NAMALWA (cell line): ENCODE results near the gene DLL4.

Experiments used
- DNase-seq: peaks from one replicate; pipeline ENCODE4 v3.0.0-alpha.2; 2015; ENCODE audit warnings: low spot score

Gene DLL4

GRCh38 chr15:40928821-40929659 is at the start of gene DLL4:
DLL4 (plus strand) TSS chr15:40929340; CDS start chr15:40929669, 329 bp downstream.
- peak; percentile 58 for DNase-seq

GRCh38 chr15:40879609-40880008 is 49.5 kb upstream of the DLL4 start:
- DNase-seq = no peak

DNA sequence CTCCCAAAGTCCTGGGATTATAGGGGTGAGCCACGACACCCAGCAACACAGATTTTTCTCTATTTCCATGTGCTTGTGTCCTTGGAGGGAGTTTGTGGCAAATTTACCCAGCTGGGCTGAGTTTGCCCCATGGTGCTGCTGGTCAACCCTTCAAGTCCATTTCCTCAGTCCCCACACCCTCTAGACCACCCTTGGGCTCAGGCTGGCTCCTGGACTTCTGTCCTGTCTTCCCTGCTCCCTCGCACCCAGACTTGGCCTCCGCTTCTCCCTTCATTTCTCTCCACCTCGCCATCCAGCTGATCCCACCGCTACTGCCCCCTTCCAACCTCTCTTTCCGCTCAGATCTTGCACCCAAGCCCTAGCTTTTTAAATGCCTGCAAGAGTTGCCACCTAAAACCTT is 47.8 kb upstream of the DLL4 start:
- no peak for DNase-seq

GRCh38 chr15:40886586-40886985 is 42.6 kb upstream of the DLL4 start:
- no peak for DNase-seq

DNA sequence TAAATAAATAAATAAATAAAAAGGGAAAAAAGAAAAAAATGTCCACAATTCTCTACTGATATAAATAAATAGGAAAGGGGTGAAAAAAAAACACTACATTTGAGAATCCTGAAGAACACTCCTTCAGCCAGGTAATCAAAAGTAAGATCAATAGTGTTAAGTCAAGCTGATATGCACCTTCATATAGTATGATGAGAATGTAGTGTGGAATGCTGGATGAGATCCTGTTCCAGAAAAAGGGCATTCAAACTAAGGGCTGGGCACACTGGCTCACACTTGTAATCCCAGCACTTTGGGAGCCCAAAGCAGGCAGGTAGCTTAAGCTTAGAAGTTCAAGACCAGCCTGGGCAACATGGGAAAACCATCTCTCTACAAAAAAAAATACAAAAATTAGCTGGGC is 40.0 kb upstream of the DLL4 start:
- DNase-seq = no peak

DNA sequence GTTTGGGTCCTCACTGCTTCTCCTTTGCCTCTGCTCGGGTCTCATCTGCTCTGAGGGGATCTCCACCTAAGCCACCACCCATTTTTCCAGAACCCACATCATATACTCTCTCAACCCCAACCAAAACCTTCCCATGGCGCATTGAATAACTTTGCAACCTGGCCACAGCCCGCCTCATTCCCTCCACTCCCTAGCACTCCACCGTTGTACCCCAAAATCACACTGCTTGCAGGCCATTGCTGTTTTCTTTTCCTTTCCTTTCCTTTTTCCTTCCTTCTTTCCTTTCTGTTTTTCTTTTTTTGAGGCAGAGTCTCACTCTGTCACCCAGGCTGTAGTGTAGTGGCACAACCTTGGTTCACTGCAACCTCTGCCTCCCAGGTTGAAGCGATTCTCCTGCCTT is 38.0 kb upstream of the DLL4 start:
- no peak for DNase-seq

DNA sequence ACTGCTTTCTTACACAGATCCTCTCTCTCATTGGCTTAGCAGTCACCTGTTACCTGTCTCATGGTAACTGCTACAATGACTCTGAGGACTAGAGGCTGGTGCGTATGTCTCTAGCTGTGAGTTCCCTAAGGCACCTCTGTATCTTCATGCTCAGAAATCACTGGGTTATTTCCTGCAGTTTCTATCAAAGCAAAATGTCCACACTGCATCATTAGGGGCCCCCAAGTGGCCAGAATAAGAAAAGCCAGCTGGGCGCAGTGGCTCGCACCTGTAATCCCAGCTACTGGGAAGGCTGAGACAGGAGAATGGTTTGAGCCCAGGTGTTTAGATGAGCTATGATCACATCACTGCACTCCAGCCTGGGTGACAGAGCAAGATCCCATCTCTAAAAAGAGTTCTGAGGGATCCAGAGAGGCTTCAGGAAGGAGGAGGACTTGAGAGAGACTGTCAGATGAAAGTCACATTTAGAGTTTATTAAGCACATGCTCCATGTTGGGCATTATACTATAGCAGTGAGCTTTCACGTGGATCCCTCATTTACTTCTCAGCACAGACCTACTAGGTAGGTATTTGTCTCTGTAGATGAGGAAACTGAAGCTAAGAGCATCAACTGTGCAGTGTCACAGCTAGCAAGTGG is 37.2 kb upstream of the DLL4 start:
- DNase-seq = peak; percentile 78

GRCh38 chr15:40892447-40893012 is 36.6 kb upstream of the DLL4 start:
- no peak for DNase-seq

DNA sequence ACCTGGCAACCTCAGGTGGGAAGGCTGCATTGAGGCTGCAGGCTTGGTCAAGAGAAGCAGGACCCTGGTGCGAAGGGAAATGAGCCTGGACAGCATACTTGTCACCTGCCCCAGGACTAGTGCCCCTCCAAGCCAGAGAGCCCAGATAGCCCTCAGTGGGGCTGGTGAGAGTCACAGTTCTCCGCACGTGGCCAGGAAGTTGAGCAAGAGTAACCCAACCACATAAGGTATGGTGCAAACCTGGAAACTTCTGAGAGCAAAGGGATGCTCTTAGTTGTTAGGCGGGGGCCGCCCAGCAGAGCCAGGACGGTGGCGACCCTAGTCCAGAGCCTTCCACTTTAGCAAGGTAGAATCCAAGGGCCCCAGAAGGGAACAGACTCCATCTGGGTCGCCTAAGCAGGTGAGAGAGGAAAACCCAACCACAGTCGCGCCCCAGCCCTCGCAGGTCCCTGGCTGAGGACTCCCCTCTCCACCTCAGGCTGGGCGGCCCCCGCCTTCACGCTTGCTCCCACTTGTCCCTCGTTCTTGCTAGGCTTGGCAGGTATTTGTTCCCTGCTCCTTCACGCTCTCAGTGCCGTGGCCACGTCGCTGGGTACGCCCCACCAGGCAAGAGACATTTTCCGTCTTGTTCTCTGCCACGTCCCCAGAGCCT is 36.0 kb upstream of the DLL4 start:
- no peak for DNase-seq

DNA sequence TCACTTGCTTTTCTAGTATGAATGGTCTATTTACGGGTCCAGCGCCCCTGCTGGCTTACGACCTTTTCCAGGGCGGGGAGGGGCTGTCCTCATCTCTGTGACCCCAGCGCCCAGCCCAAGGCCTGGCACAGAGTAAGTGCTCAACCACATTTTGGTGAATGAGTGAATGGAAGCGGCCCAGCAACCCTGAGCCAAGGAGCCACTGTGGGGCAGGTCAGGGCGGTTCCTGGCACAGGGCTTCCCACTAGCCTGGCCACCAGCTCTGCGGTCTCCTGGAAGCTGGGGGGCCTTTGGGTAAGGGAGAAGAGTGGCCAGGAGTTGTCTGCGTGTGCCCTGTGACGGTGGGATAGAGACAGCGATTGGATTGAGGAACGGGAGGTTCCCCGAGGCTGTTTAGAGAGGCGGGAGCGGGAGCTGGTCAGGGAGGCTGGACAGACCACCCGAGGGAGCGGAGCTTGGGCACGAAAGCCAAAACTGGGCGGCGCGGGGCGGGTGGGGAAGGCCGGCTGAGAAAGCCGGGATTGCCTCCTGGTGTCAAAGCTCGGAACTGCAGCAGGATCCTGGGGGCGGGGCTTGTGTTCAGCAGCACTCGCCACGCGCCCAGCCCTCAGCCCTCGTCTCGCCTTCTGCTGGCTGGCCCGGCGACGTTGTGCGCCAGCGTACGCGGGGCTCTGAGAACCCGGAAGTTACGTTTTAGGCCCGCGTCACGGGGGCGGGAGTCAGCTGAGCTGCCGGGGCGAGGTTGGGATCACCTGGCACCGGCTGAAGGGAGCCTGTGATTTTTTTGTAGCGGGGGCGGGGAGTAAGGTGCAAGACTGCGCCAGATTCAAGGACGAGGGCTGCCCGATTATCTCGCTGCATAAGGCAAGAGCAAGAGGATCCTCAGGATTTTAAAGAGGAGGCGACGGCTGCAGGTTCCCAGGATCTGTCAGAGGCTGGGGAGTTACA is 35.1 kb upstream of the DLL4 start, which contains the start of gene VPS18:
Gene VPS18 (plus strand): TSS at position 718 of the 948 bp plus-strand sequence. CDS start 319 bp downstream, outside the sequence.
- peak; percentile 97 for DNase-seq

DNA sequence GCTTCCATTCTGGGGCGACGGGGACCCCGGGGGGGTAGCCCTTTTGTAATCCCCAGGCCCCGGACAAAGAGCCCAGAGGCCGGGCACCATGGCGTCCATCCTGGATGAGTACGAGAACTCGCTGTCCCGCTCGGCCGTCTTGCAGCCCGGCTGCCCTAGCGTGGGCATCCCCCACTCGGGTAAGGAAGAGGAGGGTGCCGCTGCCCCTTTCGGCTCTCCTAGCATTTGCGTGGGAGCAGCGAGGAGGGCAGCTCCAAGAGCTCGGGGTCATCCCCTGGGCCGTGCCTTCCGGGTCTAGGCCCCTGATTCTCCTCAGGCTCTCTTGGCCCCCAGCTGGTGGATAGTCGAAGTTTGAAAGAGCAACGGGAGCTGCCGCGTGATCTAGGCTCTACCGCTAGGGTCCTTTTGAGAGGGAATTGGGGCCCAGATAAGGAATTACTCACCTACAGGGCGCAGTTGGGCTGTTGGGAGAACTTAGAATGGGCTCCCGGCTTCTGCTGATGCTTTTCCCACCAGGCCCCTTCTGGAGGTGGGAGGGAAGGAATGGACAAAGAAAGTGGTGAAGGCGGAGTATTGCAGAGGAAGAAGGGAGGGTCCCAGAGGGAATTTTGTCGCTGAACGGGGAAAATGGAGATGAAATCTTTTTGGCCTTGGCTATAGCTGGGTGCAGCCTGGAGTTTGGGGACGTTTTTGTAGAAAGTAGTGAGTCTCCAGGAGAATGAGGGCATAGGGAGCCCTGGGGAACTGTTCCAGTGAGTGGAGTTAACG is 34.3 kb upstream of the DLL4 start:
- peak; percentile 90 for DNase-seq

DNA sequence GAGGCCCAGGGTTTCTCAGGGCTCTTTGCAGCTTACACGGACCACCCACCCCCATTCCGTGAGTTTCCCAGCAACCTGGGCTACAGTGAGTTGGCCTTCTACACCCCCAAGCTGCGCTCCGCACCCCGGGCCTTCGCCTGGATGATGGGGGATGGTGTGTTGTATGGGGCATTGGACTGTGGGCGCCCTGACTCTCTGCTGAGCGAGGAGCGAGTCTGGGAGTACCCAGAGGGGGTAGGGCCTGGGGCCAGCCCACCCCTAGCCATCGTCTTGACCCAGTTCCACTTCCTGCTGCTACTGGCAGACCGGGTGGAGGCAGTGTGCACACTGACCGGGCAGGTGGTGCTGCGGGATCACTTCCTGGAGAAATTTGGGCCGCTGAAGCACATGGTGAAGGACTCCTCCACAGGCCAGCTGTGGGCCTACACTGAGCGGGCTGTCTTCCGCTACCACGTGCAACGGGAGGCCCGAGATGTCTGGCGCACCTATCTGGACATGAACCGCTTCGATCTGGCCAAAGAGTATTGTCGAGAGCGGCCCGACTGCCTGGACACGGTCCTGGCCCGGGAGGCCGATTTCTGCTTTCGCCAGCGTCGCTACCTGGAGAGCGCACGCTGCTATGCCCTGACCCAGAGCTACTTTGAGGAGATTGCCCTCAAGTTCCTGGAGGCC is 29.5 kb upstream of the DLL4 start:
- DNase-seq = no peak

- no peak for DNase-seq
These were observed 28.7 kb upstream of the DLL4 start for GRCh38 chr15:40900256-40901052.

GRCh38 chr15:40901053-40901443 is 28.1 kb upstream of the DLL4 start:
- no peak for DNase-seq

DNA sequence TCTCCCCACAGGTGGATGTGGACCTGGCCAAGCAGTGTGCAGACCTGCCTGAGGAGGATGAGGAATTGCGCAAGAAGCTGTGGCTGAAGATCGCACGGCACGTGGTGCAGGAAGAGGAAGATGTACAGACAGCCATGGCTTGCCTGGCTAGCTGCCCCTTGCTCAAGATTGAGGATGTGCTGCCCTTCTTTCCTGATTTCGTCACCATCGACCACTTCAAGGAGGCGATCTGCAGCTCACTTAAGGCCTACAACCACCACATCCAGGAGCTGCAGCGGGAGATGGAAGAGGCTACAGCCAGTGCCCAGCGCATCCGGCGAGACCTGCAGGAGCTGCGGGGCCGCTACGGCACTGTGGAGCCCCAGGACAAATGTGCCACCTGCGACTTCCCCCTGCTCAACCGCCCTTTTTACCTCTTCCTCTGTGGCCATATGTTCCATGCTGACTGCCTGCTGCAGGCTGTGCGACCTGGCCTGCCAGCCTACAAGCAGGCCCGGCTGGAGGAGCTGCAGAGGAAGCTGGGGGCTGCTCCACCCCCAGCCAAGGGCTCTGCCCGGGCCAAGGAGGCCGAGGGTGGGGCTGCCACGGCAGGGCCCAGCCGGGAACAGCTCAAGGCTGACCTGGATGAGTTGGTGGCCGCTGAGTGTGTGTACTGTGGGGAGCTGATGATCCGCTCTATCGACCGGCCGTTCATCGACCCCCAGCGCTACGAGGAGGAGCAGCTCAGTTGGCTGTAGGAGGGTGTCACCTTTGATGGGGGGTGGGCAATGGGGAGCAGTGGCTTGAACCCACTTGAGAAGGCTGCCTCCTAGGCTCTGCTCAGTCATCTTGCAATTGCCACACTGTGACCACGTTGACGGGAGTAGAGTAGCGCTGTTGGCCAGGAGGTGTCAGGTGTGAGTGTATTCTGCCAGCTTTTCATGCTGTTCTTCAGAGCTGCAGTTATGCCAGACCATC is 26.3 kb upstream of the DLL4 start:
- DNase-seq = peak; percentile 66

DNA sequence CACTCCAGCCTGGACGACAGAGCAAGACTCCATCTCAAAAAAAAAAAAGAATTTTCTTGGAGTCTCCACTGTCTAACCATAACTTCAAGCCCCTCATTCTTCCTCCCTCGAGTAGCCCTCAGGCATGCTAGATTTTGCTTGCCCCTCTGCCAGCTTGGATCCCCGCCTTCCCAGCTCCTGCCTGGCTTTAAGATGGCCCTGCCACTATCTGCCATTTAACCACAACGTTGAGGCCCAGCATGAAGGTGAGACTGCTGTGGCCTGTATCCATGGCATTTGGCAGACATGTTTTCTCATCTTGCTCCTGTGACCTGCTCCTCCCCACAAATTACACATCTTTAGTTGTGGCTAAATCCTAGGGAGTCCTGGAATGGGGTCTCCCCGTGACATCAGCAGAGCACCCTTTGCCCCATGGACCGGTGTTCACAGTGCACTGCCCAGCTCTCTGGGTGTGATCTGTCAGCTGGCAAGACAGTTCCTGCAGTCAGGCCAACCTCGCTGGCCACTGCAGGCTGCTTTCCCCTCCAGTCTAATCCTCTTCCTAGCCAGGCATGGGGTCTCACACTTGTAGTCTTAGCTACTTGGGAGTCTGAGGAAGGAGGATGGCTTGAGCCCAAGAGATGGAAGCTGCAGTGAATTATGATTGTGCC is 24.5 kb upstream of the DLL4 start:
- DNase-seq = no peak
